ENCODE measurements around the gene GRIK3.
"Not testable (repeated sequence)": the region's sequence is repeated elsewhere in the genome, so short reads cannot be mapped to it uniquely, and the experiment has no call there.

GRIK3 gene

DNA sequence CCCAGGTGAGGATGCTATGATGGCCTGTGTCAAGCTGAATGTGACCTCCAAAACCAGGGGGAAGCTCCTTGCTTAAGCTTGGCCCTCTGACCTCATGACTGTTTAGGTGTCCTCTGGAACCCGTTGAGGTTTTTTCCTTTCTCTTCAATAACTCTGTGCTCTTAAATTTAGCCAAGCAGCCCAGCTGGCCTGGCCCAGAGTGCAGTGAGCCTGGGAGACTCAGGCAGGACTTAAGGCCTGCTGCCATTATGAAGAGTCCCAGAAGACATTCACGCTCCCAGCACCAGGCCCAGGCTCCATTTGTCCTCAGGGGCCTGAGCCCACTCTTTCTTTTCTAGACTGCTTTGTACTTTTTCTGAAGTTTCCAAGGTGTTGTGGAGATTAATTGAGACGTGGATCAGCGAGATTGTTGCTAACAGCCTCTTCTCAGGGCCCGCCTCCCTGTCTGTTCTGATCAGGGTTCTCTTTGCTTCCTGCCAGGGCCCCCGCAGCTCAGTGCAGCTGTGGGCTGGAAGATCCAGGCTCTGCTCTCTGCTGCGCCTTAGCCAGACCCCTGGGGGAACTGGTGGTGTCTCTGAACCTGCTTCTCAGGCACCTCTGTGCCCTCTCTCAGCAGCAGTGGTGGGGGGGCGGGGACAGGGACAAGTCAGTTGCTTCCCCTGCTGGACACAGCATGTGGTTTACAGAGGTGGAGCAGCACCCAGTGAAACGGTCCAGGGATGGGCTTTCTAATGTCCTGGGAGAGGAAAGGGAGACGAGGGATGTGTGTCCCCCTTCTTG lies 124.2 kb downstream of the GRIK3 start:
- H3K4me1 ChIP-seq (ENCODE audit: control insufficient read depth, insufficient read depth, low read length, unreplicated experiment) = no peaks in the 10 kb centered on the region
- H3K27me3 ChIP-seq (ENCODE audit: insufficient read depth, low read length) = no peaks in the 10 kb centered on the region
- H3K79me2 ChIP-seq (ENCODE audit: control insufficient read depth, insufficient read depth, low read length, unreplicated experiment) = no peaks in the 10 kb centered on the region
- no peak overlapping the region for H3K27ac ChIP-seq (ENCODE audit: low read depth, low read length)
- H3K4me3 ChIP-seq (ENCODE audit: low read depth, low read length) = no peak overlapping the region
- H3K36me3 ChIP-seq (ENCODE audit: insufficient read depth, low read length) = no peaks in the 10 kb centered on the region
- no peak overlapping the region for H2AFZ ChIP-seq (ENCODE audit: low read length, unreplicated experiment)

DNA sequence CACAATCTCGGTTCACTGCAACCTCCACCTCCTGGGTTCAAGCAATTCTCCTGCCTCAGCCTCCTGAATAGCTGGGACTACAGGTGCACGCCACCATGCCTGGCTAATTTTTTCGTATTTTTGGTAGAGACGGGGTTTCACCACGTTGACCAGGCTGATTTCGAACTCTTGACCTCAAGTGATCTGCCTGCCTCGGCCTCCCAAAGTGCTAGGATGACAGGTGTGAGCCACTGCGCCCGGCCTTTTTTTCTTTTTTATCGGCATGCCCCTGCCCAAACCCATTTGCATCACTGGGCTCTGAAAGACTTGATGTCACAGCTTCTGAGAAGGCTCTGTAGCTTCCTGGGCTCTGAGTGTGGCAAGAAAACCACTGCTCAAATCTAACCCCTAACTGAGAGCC lies 125.0 kb downstream of the GRIK3 start:
- H3K79me2 ChIP-seq (ENCODE audit: control insufficient read depth, insufficient read depth, low read length, unreplicated experiment); H3K4me3 ChIP-seq (ENCODE audit: low read depth, low read length); H3K27ac ChIP-seq (ENCODE audit: low read depth, low read length); H3K27me3 ChIP-seq (ENCODE audit: insufficient read depth, low read length); H3K36me3 ChIP-seq (ENCODE audit: insufficient read depth, low read length); H2AFZ ChIP-seq (ENCODE audit: low read length, unreplicated experiment); H3K4me1 ChIP-seq (ENCODE audit: control insufficient read depth, insufficient read depth, low read length, unreplicated experiment): not testable (repeated sequence)

DNA sequence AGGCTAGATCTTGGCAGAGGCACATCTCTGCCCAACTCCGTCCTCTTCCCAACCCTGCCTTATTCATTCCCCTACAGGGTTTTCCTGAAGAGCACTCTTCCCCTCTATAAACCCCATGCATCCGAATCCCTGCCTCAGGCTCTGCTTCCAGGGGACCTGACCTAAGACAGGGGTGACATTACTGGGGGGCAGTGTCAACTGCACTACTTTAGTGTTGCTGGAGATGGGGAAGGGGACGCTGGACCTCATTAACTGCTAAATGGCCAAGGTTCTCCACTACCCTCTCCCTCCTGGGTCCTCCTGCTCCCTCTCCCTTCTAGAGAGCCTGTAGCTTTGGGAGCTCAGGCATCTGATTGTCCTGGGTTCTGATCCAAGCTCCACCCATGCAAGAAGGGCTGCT lies 126.2 kb downstream of the GRIK3 start:
- no peaks in the 10 kb centered on the region for H3K4me1 ChIP-seq (ENCODE audit: control insufficient read depth, insufficient read depth, low read length, unreplicated experiment)
- no peaks in the 10 kb centered on the region for H3K36me3 ChIP-seq (ENCODE audit: insufficient read depth, low read length)
- no peaks in the 10 kb centered on the region for H3K79me2 ChIP-seq (ENCODE audit: control insufficient read depth, insufficient read depth, low read length, unreplicated experiment)
- H3K27me3 ChIP-seq (ENCODE audit: insufficient read depth, low read length) = no peaks in the 10 kb centered on the region
- H3K4me3 ChIP-seq (ENCODE audit: low read depth, low read length) = no peak overlapping the region
- H2AFZ ChIP-seq (ENCODE audit: low read length, unreplicated experiment) = no peak overlapping the region
- H3K27ac ChIP-seq (ENCODE audit: low read depth, low read length) = no peak overlapping the region

DNA sequence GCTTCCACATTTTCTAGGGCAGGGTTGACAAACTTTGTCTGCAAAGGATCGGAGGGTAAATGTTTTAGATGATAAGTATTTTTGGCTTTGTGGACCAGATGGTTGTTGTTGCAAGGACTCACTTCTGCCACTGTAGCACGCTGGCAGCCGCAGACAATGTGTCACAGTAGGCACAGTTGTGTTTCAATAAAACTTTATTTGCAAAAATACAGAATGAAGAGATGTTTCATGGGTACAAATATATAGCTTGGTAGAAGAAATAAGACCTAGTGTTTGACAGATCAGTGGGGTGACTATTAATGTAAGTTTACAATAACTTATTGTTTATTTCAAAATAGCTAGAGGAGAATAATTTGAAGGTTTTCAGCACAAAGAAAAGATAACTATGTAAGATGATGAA lies 127.8 kb downstream of the GRIK3 start:
- H3K79me2 ChIP-seq (ENCODE audit: control insufficient read depth, insufficient read depth, low read length, unreplicated experiment) = no peaks in the 10 kb centered on the region
- H3K4me3 ChIP-seq (ENCODE audit: low read depth, low read length) = no peak overlapping the region
- H3K27ac ChIP-seq (ENCODE audit: low read depth, low read length) = no peak overlapping the region
- H3K4me1 ChIP-seq (ENCODE audit: control insufficient read depth, insufficient read depth, low read length, unreplicated experiment) = no peaks in the 10 kb centered on the region
- H2AFZ ChIP-seq (ENCODE audit: low read length, unreplicated experiment) = no peak overlapping the region
- H3K36me3 ChIP-seq (ENCODE audit: insufficient read depth, low read length) = no peaks in the 10 kb centered on the region
- H3K27me3 ChIP-seq (ENCODE audit: insufficient read depth, low read length) = no peaks in the 10 kb centered on the region

DNA sequence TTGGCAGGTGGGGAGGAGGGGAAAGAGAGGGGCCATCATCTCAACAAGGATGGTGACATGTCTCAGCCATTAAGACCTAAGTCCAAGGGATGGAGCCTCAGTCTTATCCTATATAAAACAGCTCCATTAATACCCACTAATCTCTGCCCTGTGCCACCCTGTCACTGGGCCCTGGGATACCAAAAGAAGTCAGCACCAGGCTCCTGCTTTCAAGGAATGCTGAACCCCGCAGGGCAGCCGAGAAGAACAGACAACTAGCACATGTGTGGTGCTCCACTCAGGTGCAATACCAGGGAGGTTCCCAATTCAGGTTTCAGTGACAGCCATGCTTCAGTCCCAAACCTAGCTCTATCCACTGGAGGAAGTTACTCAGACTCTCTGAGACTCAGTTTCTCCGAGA lies 128.4 kb downstream of the GRIK3 start:
- Histone ChIP-seq H3K27me3 (ENCODE audit: insufficient read depth, low read length) (no peaks in the 10 kb centered on the region), H2AFZ (ENCODE audit: low read length, unreplicated experiment) (no peak overlapping the region), H3K27ac (ENCODE audit: low read depth, low read length) (no peak overlapping the region), H3K36me3 (ENCODE audit: insufficient read depth, low read length) (no peaks in the 10 kb centered on the region), H3K4me1 (ENCODE audit: control insufficient read depth, insufficient read depth, low read length, unreplicated experiment) (no peaks in the 10 kb centered on the region), H3K4me3 (ENCODE audit: low read depth, low read length) (no peak overlapping the region), H3K79me2 (ENCODE audit: control insufficient read depth, insufficient read depth, low read length, unreplicated experiment) (no peaks in the 10 kb centered on the region)

DNA sequence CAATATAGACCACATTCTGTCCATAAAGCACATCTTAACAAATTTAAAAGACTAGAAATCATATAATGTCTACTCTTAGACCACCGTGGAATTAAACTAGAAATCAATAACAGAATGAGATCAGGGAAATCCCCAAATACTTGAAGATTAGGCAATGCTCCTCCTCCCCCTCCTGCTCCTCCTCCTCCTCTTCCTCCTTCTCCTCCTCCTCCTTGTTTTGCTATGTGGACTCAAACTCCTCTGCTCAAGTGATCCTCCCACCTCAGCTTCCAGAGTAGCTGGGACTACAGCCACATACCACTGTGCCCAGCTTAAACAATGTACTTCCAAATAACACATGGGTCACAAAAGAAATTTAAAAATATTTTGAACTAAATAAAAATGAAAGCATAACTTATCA lies 134.2 kb downstream of the GRIK3 start:
- H3K4me1 ChIP-seq (ENCODE audit: control insufficient read depth, insufficient read depth, low read length, unreplicated experiment) = no peaks in the 10 kb centered on the region
- H3K4me3 ChIP-seq (ENCODE audit: low read depth, low read length) = no peak overlapping the region
- no peak overlapping the region for H3K27ac ChIP-seq (ENCODE audit: low read depth, low read length)
- H2AFZ ChIP-seq (ENCODE audit: low read length, unreplicated experiment) = no peak overlapping the region
- H3K79me2 ChIP-seq (ENCODE audit: control insufficient read depth, insufficient read depth, low read length, unreplicated experiment) = no peaks in the 10 kb centered on the region
- no peaks in the 10 kb centered on the region for H3K27me3 ChIP-seq (ENCODE audit: insufficient read depth, low read length)
- H3K36me3 ChIP-seq (ENCODE audit: insufficient read depth, low read length) = no peaks in the 10 kb centered on the region

DNA sequence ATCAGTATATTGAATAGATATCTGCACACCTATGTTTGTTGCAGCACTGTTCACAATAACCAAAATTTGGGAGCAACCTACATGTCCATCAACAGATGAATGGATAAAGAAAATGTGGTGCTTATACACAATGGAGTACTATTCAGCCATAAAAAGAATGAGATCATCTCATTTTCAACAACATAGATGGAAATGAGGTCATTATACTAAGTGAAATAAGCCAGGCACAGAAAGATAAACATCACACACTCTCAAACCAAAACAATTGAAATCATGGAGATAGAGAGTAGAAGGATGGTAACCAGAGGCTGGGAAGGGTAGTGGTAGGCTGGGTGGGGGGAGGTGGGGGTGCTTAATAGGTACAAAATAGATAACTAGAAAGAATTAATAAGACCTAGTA lies 136.5 kb downstream of the GRIK3 start:
- not testable (repeated sequence) for H3K36me3 ChIP-seq (ENCODE audit: insufficient read depth, low read length); H3K27ac ChIP-seq (ENCODE audit: low read depth, low read length); H3K4me3 ChIP-seq (ENCODE audit: low read depth, low read length); H3K79me2 ChIP-seq (ENCODE audit: control insufficient read depth, insufficient read depth, low read length, unreplicated experiment); H3K27me3 ChIP-seq (ENCODE audit: insufficient read depth, low read length); H2AFZ ChIP-seq (ENCODE audit: low read length, unreplicated experiment); H3K4me1 ChIP-seq (ENCODE audit: control insufficient read depth, insufficient read depth, low read length, unreplicated experiment)

DNA sequence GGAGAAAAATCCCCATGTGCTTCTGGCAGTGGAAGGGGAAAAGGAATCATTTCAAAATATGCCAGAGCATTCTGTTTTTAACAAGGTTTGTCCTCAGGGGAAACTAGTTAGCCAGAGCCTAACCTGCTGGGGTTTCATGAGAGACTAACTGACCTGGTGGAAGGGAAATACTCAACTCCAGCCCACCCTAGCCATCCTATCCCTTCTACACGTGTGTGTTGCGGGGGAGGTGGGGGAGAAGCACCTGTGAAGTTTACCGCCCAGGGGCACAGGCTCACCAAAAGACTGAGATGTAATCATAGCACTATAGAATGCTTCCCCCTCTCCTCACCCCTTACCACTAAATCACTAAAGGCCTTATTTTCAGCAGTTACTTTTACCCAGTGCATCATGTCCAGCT lies 139.5 kb downstream of the GRIK3 start:
- H3K79me2 ChIP-seq (ENCODE audit: control insufficient read depth, insufficient read depth, low read length, unreplicated experiment) = no peaks in the 10 kb centered on the region
- H3K27ac ChIP-seq (ENCODE audit: low read depth, low read length) = no peak overlapping the region
- H3K27me3 ChIP-seq (ENCODE audit: insufficient read depth, low read length) = no peaks in the 10 kb centered on the region
- no peak overlapping the region for H2AFZ ChIP-seq (ENCODE audit: low read length, unreplicated experiment)
- no peaks in the 10 kb centered on the region for H3K4me1 ChIP-seq (ENCODE audit: control insufficient read depth, insufficient read depth, low read length, unreplicated experiment)
- no peaks in the 10 kb centered on the region for H3K36me3 ChIP-seq (ENCODE audit: insufficient read depth, low read length)
- no peak overlapping the region for H3K4me3 ChIP-seq (ENCODE audit: low read depth, low read length)

DNA sequence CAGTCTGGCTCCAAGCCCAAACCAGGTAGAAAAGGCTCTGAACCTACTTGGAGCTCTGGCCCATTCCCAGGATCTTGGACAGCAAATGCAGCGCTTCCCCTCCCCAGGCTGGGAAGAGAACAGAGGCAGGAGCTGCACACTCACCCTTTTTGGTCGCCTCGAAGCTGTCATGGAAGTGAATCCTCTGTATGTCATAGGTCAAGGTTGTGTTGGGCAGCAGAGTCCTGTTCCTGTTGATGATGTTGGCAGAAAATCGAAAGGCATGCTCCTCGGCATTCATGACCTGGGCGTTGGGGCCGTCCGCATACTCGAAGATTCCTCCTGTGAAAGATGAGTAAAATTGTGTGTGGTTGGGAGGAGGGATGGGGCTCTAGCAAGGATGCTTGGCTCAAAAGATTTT lies 143.5 kb downstream of the GRIK3 start:
- no peak overlapping the region for H2AFZ ChIP-seq (ENCODE audit: low read length, unreplicated experiment)
- H3K4me1 ChIP-seq (ENCODE audit: control insufficient read depth, insufficient read depth, low read length, unreplicated experiment) = no peaks in the 10 kb centered on the region
- no peaks in the 10 kb centered on the region for H3K79me2 ChIP-seq (ENCODE audit: control insufficient read depth, insufficient read depth, low read length, unreplicated experiment)
- H3K27ac ChIP-seq (ENCODE audit: low read depth, low read length) = no peak overlapping the region
- H3K27me3 ChIP-seq (ENCODE audit: insufficient read depth, low read length) = no peaks in the 10 kb centered on the region
- no peak overlapping the region for H3K4me3 ChIP-seq (ENCODE audit: low read depth, low read length)
- H3K36me3 ChIP-seq (ENCODE audit: insufficient read depth, low read length) = no peaks in the 10 kb centered on the region

DNA sequence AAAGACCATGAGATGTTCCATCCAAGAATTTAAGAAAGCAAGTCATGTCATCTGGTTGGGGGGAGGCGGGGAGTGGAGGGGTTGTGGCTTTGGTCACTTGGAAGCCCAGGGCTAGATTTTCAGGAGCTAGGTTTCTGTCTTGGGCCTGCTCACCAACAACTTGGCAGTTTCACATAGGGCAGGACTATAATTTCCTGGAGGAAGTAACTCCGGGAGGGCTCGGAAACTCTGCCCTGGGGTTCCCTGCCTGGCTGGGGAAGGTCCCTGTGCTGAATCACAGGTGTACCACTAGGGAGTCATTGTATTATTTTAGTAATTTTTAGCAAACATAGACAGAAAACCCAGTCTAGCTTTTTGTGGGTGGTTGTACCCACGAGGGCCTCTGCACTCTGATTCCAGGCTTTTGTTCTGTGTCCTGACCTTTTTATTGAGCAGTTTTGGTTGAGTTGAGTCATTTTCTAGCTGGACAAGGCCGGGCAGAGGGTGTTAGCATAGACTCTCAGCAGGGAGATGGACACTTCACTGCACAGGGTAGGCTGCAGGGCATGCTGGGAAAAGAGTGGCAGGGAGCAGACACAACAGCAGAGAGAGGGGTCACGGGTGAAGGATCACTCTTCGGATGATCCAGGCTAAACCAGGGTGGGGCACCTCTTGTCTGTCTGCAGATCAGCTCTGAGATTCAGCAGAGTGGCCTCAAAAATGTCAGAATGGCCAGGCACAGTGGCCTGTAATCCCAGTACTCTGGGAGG lies 144.7 kb downstream of the GRIK3 start:
- Histone ChIP-seq H3K27me3 (ENCODE audit: insufficient read depth, low read length) (no peaks in the 10 kb centered on the region), H3K27ac (ENCODE audit: low read depth, low read length) (no peak overlapping the region), H3K79me2 (ENCODE audit: control insufficient read depth, insufficient read depth, low read length, unreplicated experiment) (no peaks in the 10 kb centered on the region), H3K36me3 (ENCODE audit: insufficient read depth, low read length) (no peaks in the 10 kb centered on the region), H3K4me3 (ENCODE audit: low read depth, low read length) (no peak overlapping the region), H3K4me1 (ENCODE audit: control insufficient read depth, insufficient read depth, low read length, unreplicated experiment) (no peaks in the 10 kb centered on the region), H2AFZ (ENCODE audit: low read length, unreplicated experiment) (no peak overlapping the region)

DNA sequence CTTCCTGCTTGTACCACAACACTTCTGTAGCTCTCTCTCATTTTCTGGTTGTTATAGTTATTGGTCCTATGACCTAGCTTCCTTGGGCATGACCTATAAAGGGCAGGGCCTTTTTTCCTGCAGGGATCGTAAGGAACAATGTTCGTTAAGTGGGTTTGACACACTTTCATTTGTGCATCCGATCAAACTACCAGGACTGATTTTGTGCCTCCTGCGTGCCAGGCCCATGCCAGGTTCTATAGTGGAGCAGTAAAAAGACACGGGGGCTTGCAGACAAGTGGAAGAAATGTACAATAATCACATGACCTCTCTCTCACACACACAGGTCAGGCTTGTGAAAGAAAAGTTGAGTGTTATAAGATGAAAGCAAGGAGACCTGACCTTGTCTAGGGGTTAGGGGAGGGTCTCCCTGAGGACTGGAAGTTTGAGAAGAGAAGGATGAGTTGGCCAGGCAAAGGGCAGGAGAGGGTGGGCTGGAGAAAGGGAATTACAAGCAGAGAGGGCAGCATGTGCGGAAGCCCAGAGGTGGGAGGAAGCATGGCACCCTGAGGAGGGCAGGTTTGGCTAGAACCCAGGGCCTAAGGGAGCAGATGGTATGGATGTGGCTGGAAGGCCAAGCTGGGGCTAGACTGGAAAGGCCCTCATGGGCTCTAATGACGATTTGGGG lies 145.4 kb downstream of the GRIK3 start:
- Histone ChIP-seq H3K36me3 (ENCODE audit: insufficient read depth, low read length) (no peaks in the 10 kb centered on the region), H2AFZ (ENCODE audit: low read length, unreplicated experiment) (no peak overlapping the region), H3K27me3 (ENCODE audit: insufficient read depth, low read length) (no peaks in the 10 kb centered on the region), H3K4me1 (ENCODE audit: control insufficient read depth, insufficient read depth, low read length, unreplicated experiment) (no peaks in the 10 kb centered on the region), H3K79me2 (ENCODE audit: control insufficient read depth, insufficient read depth, low read length, unreplicated experiment) (no peaks in the 10 kb centered on the region), H3K4me3 (ENCODE audit: low read depth, low read length) (no peak overlapping the region), H3K27ac (ENCODE audit: low read depth, low read length) (no peak overlapping the region)
